Activated B cell treated with CpG ODN at 0.5 μM for 24 hours (primary cell): ENCODE data around the gene TULP1. TPM values are rescaled to one million over a fixed set of nuclear protein-coding genes. Genes with fewer than 3 reads are reported as not detected.

Experiments
- ATAC-seq: fragments of 200-7000 bp; cut with Tn5 transposase; one replicate; pipeline ENCODE4 v1.10.0; 2021; ENCODE audit warnings: low read depth, mild to moderate bottlenecking, moderate library complexity
- CTCF ChIA-PET: fragments of 350-600 bp; sonication (Branson Sonifier 250); formaldehyde crosslinking; loops from one replicate; lab custom pipeline; 2021; ENCODE audit warnings: antibody characterized with exemption; lab: Charles Lee
- POLR2A ChIA-PET: fragments of 350-600 bp; sonication (Branson Sonifier 250); formaldehyde crosslinking; loops from one replicate; lab custom pipeline; 2021; ENCODE audit warnings: antibody characterized with exemption; lab: Charles Lee
- DNase-seq: peaks from one replicate; pipeline ENCODE4 v3.0.0; 2022
- H3K27ac Mint-ChIP-seq: one replicate; pipeline ENCODE4 v1.8.0; 2020; ENCODE audit warnings: mixed read lengths
- H3K27me3 Mint-ChIP-seq: one replicate; pipeline ENCODE4 v1.8.0; 2021; ENCODE audit warnings: mixed read lengths
- H3K36me3 Mint-ChIP-seq: one replicate; pipeline ENCODE4 v1.8.0; 2021; ENCODE audit warnings: low read depth, mixed read lengths
- H3K4me1 Mint-ChIP-seq: one replicate; pipeline ENCODE4 v1.8.0; 2021; ENCODE audit warnings: mixed read lengths
- H3K4me3 Mint-ChIP-seq: one replicate; pipeline ENCODE4 v1.8.0; 2020; ENCODE audit warnings: mild to moderate bottlenecking, mixed read lengths
- H3K9me3 Mint-ChIP-seq: one replicate; pipeline ENCODE4 v1.8.0; 2020; ENCODE audit warnings: mixed read lengths
- intact Hi-C: fragments of 100-400 bp; cut with micrococcal nuclease; formaldehyde crosslinking; loops from one replicate; pipeline ENCODE4 v1.15.1; 2024
- total RNA-seq: library from RNA; stranded (reverse); gene quantifications from 2 replicates; pipeline ENCODE4 v1.2.3, GENCODE V29; 2022
- TF ChIP-seq, protein P1 (sequence below): fragments of 200-600 bp; IDR thresholded peaks from one replicate; pipeline ENCODE4 v1.8.0; 2022; ENCODE audit warnings: antibody characterized with exemption, mild to moderate bottlenecking

The TULP1 gene
- total RNA-seq, 1 donor from 2014 or later = not detected

GRCh38 chr6:35534407-35535170, 21.9 kb upstream of the TULP1 start:
- CTCF ChIA-PET = no interaction called here
- TF ChIP-seq, protein P1, sequence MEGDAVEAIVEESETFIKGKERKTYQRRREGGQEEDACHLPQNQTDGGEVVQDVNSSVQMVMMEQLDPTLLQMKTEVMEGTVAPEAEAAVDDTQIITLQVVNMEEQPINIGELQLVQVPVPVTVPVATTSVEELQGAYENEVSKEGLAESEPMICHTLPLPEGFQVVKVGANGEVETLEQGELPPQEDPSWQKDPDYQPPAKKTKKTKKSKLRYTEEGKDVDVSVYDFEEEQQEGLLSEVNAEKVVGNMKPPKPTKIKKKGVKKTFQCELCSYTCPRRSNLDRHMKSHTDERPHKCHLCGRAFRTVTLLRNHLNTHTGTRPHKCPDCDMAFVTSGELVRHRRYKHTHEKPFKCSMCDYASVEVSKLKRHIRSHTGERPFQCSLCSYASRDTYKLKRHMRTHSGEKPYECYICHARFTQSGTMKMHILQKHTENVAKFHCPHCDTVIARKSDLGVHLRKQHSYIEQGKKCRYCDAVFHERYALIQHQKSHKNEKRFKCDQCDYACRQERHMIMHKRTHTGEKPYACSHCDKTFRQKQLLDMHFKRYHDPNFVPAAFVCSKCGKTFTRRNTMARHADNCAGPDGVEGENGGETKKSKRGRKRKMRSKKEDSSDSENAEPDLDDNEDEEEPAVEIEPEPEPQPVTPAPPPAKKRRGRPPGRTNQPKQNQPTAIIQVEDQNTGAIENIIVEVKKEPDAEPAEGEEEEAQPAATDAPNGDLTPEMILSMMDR = no peak
- intact Hi-C loops = no loop called here
- H3K4me3 Mint-ChIP-seq = no peak overlapping the region
- no peaks in the 10 kb centered on the region for H3K9me3 Mint-ChIP-seq
- H3K36me3 Mint-ChIP-seq = no peaks in the 10 kb centered on the region
- no peak for DNase-seq
- no peaks in the 10 kb centered on the region for H3K4me1 Mint-ChIP-seq
- peaks cover 11% of the 10 kb centered on the region for H3K27me3 Mint-ChIP-seq
- ATAC-seq = no peak
- H3K27ac Mint-ChIP-seq = no peak overlapping the region
- POLR2A ChIA-PET = no interaction called here

DNA sequence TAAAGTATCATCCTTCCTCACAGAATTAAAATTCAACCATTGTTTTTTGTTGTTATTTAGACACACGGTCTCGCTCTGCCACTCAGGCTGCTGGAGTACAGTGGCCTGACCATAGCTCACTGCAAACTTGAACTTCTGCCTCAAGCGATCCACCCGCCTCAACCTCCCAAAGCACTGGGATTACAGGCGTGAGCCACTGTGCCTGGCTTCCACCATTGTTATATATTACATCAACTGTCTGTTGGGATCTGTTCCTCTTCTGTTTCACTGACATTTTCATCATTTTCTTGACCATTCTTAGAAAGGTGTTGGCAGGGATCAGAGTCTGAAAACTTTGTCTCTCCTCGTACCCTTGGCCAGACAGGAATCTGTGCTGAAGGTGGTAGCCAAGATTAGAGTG, 21.3 kb upstream of the TULP1 start:
- ChIA-PET POLR2A (no interaction called here), CTCF (no interaction called here)
- Mint-ChIP-seq H3K4me1 (no peaks in the 10 kb centered on the region), H3K9me3 (no peaks in the 10 kb centered on the region), H3K27me3 (peaks cover 11% of the 10 kb centered on the region), H3K27ac (no peak overlapping the region), H3K36me3 (no peaks in the 10 kb centered on the region), H3K4me3 (no peak overlapping the region)
- DNase-seq = no peak
- intact Hi-C loops = no loop called here
- ATAC-seq = no peak
- TF ChIP-seq, protein P1 = no peak

DNA sequence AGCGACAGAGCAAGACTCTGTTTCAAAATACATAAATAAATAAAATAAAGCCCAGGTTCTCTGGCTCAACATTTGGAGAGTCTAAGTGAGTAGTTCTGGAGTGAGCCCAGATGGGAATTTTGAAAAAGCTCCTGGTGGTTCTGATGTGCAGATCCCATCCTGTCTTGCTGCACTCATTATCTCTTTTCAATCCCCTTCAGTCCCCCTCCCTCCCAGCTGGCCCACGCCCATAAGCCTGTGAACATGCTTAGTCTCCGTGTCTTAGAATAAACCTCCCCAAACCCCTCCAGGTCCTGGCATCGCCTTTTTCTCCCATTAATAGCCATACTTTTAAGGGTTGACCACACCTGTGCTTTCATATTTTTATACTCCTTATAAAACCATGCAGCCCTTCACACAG, 19.4 kb upstream of the TULP1 start:
- Mint-ChIP-seq H3K9me3 (no peaks in the 10 kb centered on the region), H3K4me3 (no peak overlapping the region), H3K36me3 (no peaks in the 10 kb centered on the region), H3K4me1 (no peaks in the 10 kb centered on the region), H3K27me3 (peaks cover 16% of the 10 kb centered on the region), H3K27ac (no peak overlapping the region)
- TF ChIP-seq, protein P1 = no peak
- intact Hi-C loops = no loop called here
- ATAC-seq (no peak), DNase-seq (no peak)
- CTCF ChIA-PET = no interaction called here
- POLR2A ChIA-PET = no interaction called here

- Mint-ChIP-seq H3K9me3 (no peaks in the 10 kb centered on the region), H3K4me3 (no peak overlapping the region), H3K4me1 (peaks cover 8% of the 10 kb centered on the region), H3K36me3 (no peaks in the 10 kb centered on the region), H3K27ac (no peak overlapping the region), H3K27me3 (peaks cover 5% of the 10 kb centered on the region)
- intact Hi-C loops = loop anchor here (5.0 kb wide), 1 partner anchor 573 kb away; no protein-coding TSS in a partner anchor
- ChIA-PET POLR2A (interaction anchor here (0.7 kb wide), 1 partner anchor 163 kb away, joined by 4 read pairs; no protein-coding TSS in a partner anchor), CTCF (interaction anchor here (1.0 to 6.2 kb wide), 3 partner anchors 40 to 214 kb away, joined by 3 to 66 read pairs (median 3); partner anchors contain the start of gene ARMC12)
- DNase-seq = no peak
- ATAC-seq = no peak
- TF ChIP-seq, protein P1 = no peak
Observed at GRCh38 chr6:35524380-35525020, 11.8 kb upstream of the TULP1 start.
